Liver (tissue), 9 donors: ENCODE measurements around the gene FMN1. TPM values are rescaled to one million over a fixed set of nuclear protein-coding genes. Genes with fewer than 3 reads are reported as not detected.
A peak's percentile ranks its signal among the peaks of the same experiment; 100 is the strongest.

Experiments used
- DNase-seq: peaks from one replicate; pipeline ENCODE4 v3.0.0-alpha.2; 2017; ENCODE audit warnings: low spot score
- H3K27ac ChIP-seq, 2 donors: one replicate each; pipeline ENCODE4 v1.7.0; 2013; ENCODE audit warnings: inconsistent platforms in 2 of 2, low read length in 2 of 2, control low read depth in 1 of 2, low read depth in 1 of 2, mild to moderate bottlenecking in 1 of 2
- H3K27me3 ChIP-seq, 4 donors: one replicate each; pipeline versions ENCODE4 v1.6.1 to v1.7.0; 2013; ENCODE audit warnings: low read length in 3 of 4, inconsistent platforms in 1 of 4, mild to moderate bottlenecking in 1 of 4, moderate library complexity in 1 of 4; ENCODE audit not compliant: control insufficient read depth in 4 of 4, insufficient read depth in 4 of 4
- H3K36me3 ChIP-seq, 4 donors: one replicate each; pipeline versions ENCODE4 v1.6.1 to v1.7.0; 2013; ENCODE audit warnings: low read length in 3 of 4, mild to moderate bottlenecking in 3 of 4, low read depth in 1 of 4, moderate library complexity in 1 of 4; ENCODE audit not compliant: control insufficient read depth in 4 of 4, insufficient read depth in 3 of 4
- H3K4me1 ChIP-seq, 4 donors: one replicate each; pipeline versions ENCODE4 v1.6.1 to v1.7.0; 2013; ENCODE audit warnings: low read length in 3 of 4, mild to moderate bottlenecking in 3 of 4, moderate library complexity in 1 of 4; ENCODE audit not compliant: control insufficient read depth in 4 of 4, insufficient read depth in 4 of 4
- H3K4me3 ChIP-seq, 3 donors: one replicate each; pipeline versions ENCODE4 v1.6.1 to v1.7.0; 2013; ENCODE audit warnings: low read length in 3 of 3, control low read depth in 1 of 3, low read depth in 1 of 3, mild to moderate bottlenecking in 1 of 3
- H3K9ac ChIP-seq, 2 donors: one replicate each; pipeline ENCODE4 v1.7.0; 2013; ENCODE audit warnings: low read length in 2 of 2, mild to moderate bottlenecking in 2 of 2, moderate library complexity in 2 of 2, control low read depth in 1 of 2, low read depth in 1 of 2
- H3K9me3 ChIP-seq, 4 donors: one replicate each; pipeline versions ENCODE4 v1.6.1 to v1.7.0; 2013; ENCODE audit warnings: low read length in 3 of 4; ENCODE audit not compliant: control insufficient read depth in 4 of 4
- ATF3 ChIP-seq: IDR thresholded peaks from 2 replicates; pipeline ENCODE4 v1.6.1; 2016; ENCODE audit warnings: antibody characterized with exemption
- CTCF ChIP-seq: fragments of 150-350 bp; IDR thresholded peaks from 2 replicates; pipeline ENCODE4 v1.5.1; 2017; ENCODE audit warnings: improper control_type of control experiment, low read depth, low read length; ENCODE audit not compliant: missing input control
- EGR1 ChIP-seq, 2 donors: IDR thresholded peaks; 2 replicates each; pipeline ENCODE4 v1.6.1; 2016 to 2018; ENCODE audit warnings: antibody characterized with exemption in 2 of 2, low read depth in 2 of 2
- FOXA1 ChIP-seq: IDR thresholded peaks from 2 replicates; pipeline ENCODE4 v1.6.1; 2016; ENCODE audit warnings: antibody characterized with exemption
- FOXA2 ChIP-seq: IDR thresholded peaks from 2 replicates; pipeline ENCODE4 v1.6.1; 2016; ENCODE audit warnings: antibody characterized with exemption
- GABPA ChIP-seq, 2 donors: IDR thresholded peaks in 1 of 2; conservative IDR thresholded peaks in 1 of 2; 2 replicates each; pipeline ENCODE4 v1.6.1; 2016; ENCODE audit warnings: antibody characterized with exemption in 2 of 2, mild to moderate bottlenecking in 1 of 2, moderate library complexity in 1 of 2
- HNF4A ChIP-seq, 2 donors: conservative IDR thresholded peaks; 2 replicates each; pipeline ENCODE4 v1.6.1; 2016; ENCODE audit warnings: antibody characterized with exemption in 2 of 2, mild to moderate bottlenecking in 2 of 2
- HNF4G ChIP-seq: IDR thresholded peaks from 2 replicates; pipeline ENCODE4 v1.6.1; 2016; ENCODE audit warnings: antibody characterized with exemption
- JUND ChIP-seq, 2 donors: IDR thresholded peaks; 2 replicates each; pipeline ENCODE4 v1.6.1; 2016; ENCODE audit warnings: antibody characterized with exemption in 2 of 2
- MAX ChIP-seq: IDR thresholded peaks from 2 replicates; pipeline ENCODE4 v1.6.1; 2016; ENCODE audit warnings: antibody characterized with exemption
- NR2F2 ChIP-seq: IDR thresholded peaks from 2 replicates; pipeline ENCODE4 v1.6.1; 2016; ENCODE audit warnings: antibody characterized with exemption
- RAD21 ChIP-seq, 2 donors: IDR thresholded peaks; 2 replicates each; pipeline ENCODE4 v1.6.1; 2016; ENCODE audit warnings: antibody characterized with exemption in 2 of 2, mild to moderate bottlenecking in 2 of 2
- REST ChIP-seq: IDR thresholded peaks from 2 replicates; pipeline ENCODE4 v1.6.1; 2016; ENCODE audit warnings: antibody characterized with exemption, mild to moderate bottlenecking
- RXRA ChIP-seq, 2 donors: IDR thresholded peaks; 2 replicates each; pipeline ENCODE4 v1.6.1; 2017 to 2018; ENCODE audit warnings: antibody characterized with exemption in 2 of 2, mild to moderate bottlenecking in 1 of 2
- TAF1 ChIP-seq: conservative IDR thresholded peaks from 2 replicates; pipeline ENCODE4 v1.6.1; 2016; ENCODE audit warnings: antibody characterized with exemption, mild to moderate bottlenecking
- YY1 ChIP-seq: IDR thresholded peaks from 2 replicates; pipeline ENCODE4 v1.6.1; 2016; ENCODE audit warnings: antibody characterized with exemption, mild to moderate bottlenecking
- ZBTB33 ChIP-seq: IDR thresholded peaks from 2 replicates; pipeline ENCODE4 v1.6.1; 2016; ENCODE audit warnings: antibody characterized with exemption
- WGBS: extraction: QIAGEN DNeasy Blood & Tissue Kit; methylation state at CpG from one replicate; pipeline ENCODE4 v1.1.7; 2013; 5-methylcytosine and 5-hydroxymethylcytosine counted together
- polyA plus RNA-seq, 2 donors: library from polyadenylated mRNA; stranded (reverse) in 1 of 2; unstranded in 1 of 2; fragments of 200-250 nt in 1 of 2; fragments of >200 nt in 1 of 2; fragmentation: Nextera tagmentation in 1 of 2; extraction: Ambion mirVana in 1 of 2; gene quantifications; one replicate each; pipeline versions ENCODE4 v1.2.1 to v1.2.3, GENCODE V29; 2013 to 2015
- total RNA-seq, 2 donors: library from RNA; depleted of rRNA; stranded (reverse); fragments of >200 nt; gene quantifications; one replicate each; pipeline ENCODE4 v1.2.3, GENCODE V29; 2014
- donor health status: healthy.
- donor health status: healthy.
- donor health status: healthy.
- donor health status: healthy.
- donor health status: healthy.

The FMN1 gene
- total and polyA plus RNA-seq, 4 donors, result 0.21 to 5.4 (median 0.53) TPM

GRCh38 chr15:32866454-32867312 lies 327.8 kb downstream of the FMN1 start:
- Histone ChIP-seq H3K4me3 (no peak overlapping the region), H3K9ac (no peak overlapping the region), H3K4me1 (no peaks in the 10 kb centered on the region), H3K27me3 (no peaks in the 10 kb centered on the region), H3K27ac (no peak overlapping the region), H3K36me3 (no peaks in the 10 kb centered on the region), H3K9me3 (no peaks in the 10 kb centered on the region)
- DNase-seq, result no peak
- TF ChIP-seq JUND (IDR thresholded peaks at IDR 0.05) (peak in 1 of 2 donors; percentile 9), GABPA (IDR thresholded peaks at IDR 0.05 in 1 of 2, conservative IDR thresholded peaks at IDR 0.05 in 1 of 2) (no peak)
- WGBS, result 60% methylated on average over 6 of the region's 6 CpGs

- Histone ChIP-seq H3K4me3 (no peak overlapping the region), H3K9me3 (no peaks in the 10 kb centered on the region), H3K27me3 (no peaks in the 10 kb centered on the region), H3K27ac (no peak overlapping the region), H3K4me1 (no peaks in the 10 kb centered on the region), H3K9ac (no peak overlapping the region), H3K36me3 (no peaks in the 10 kb centered on the region)
- no peak for DNase-seq
- WGBS, result 89% methylated on average over 3 of the region's 3 CpGs
- no peak for TF ChIP-seq HNF4G
- TF ChIP-seq GABPA (IDR thresholded peaks at IDR 0.05 in 1 of 2, conservative IDR thresholded peaks at IDR 0.05 in 1 of 2), result no peak
- no peak for TF ChIP-seq NR2F2
- TF ChIP-seq HNF4A (conservative IDR thresholded peaks at IDR 0.05), result no peak
- TF ChIP-seq RAD21 (IDR thresholded peaks at IDR 0.05), result no peak
- TF ChIP-seq ZBTB33, result no peak
- TF ChIP-seq TAF1, result no peak
- TF ChIP-seq CTCF, result no peak
- TF ChIP-seq JUND (IDR thresholded peaks at IDR 0.05), result no peak
- TF ChIP-seq FOXA1, result no peak
- TF ChIP-seq EGR1 (IDR thresholded peaks at IDR 0.05; ENCODE audit: low read depth in 2 of 2), result no peak
- no peak for TF ChIP-seq REST
- TF ChIP-seq YY1, result no peak
- no peak for TF ChIP-seq FOXA2
- no peak for TF ChIP-seq ATF3
- TF ChIP-seq MAX, result no peak
- TF ChIP-seq RXRA (IDR thresholded peaks at IDR 0.05), result no peak
Measured at GRCh38 chr15:32864841-32865240, 329.7 kb downstream of the FMN1 start.
